Keratinocyte (primary cell): ENCODE data around the gene AP3M1.

Source experiments
- CTCF ChIP-seq, 3 experiments: IDR thresholded peaks in 1 of 3; conservative IDR thresholded peaks in 1 of 3; optimal IDR thresholded peaks in 1 of 3; 2 replicates in 2 of 3; 3 replicates in 1 of 3; pipeline versions ENCODE3 to v1.5.1; 2011; ENCODE audit warnings: low read length in 3 of 3, mild to moderate bottlenecking in 3 of 3, moderate library complexity in 2 of 3, control low read depth in 1 of 3, inconsistent platforms in 1 of 3; ENCODE audit not compliant: insufficient read depth in 2 of 3; ENCODE audit errors: extremely low read depth in 1 of 3
- EZH2 ChIP-seq: IDR thresholded peaks from one replicate; pipeline ENCODE4 v1.6.1; 2012; ENCODE audit warnings: inconsistent platforms, mild to moderate bottlenecking, low read length, moderate library complexity

GRCh38 chr10:74194999-74195398 is 44.4 kb upstream of the AP3M1 start:
- TF ChIP-seq CTCF (optimal IDR thresholded peaks at IDR 0.05 in 1 of 3, IDR thresholded peaks at IDR 0.05 in 1 of 3, conservative IDR thresholded peaks at IDR 0.05 in 1 of 3; ENCODE audit: extremely low read depth in 1 of 3, insufficient read depth in 2 of 3, low read length in 3 of 3) (no peak), EZH2 (no peak)
